GM23338 (cell line): ENCODE data around the gene MICALL1. TPM values are rescaled to one million over a fixed set of nuclear protein-coding genes. Genes with fewer than 3 reads are reported as not detected.

Experiments
- ATAC-seq: fragments of 200-7000 bp; cut with Tn5 transposase; 3 replicates; pipeline ENCODE4 v1.9.1; 2020
- DNase-seq: peaks from one replicate; pipeline ENCODE4 v3.0.0-alpha.2; 2015; ENCODE audit warnings: low spot score
- H2AFZ ChIP-seq: fragments of 200-600 bp; sonication (generic); 2 replicates; pipeline ENCODE4 v1.8.0; 2016; ENCODE audit warnings: antibody characterized with exemption, mild to moderate bottlenecking, moderate library complexity
- H3F3A ChIP-seq: fragments of 200-600 bp; sonication (generic); replicated peaks from 2 replicates; pipeline ENCODE4 v1.8.0; 2017; ENCODE audit warnings: antibody characterized with exemption, mixed run types, low read depth
- H3K27ac ChIP-seq: fragments of 200-600 bp; sonication (generic); 2 replicates; pipeline ENCODE4 v1.6.1; 2016; ENCODE audit warnings: low read depth
- H3K27me3 ChIP-seq: fragments of 200-600 bp; sonication (generic); 2 replicates; pipeline ENCODE4 v1.8.0; 2016; ENCODE audit warnings: mild to moderate bottlenecking, mixed run types, moderate library complexity; ENCODE audit not compliant: insufficient read depth
- H3K36me3 ChIP-seq: fragments of 200-600 bp; sonication (generic); 2 replicates; pipeline ENCODE4 v1.8.0; 2016; ENCODE audit warnings: mild to moderate bottlenecking; ENCODE audit not compliant: insufficient read depth
- H3K4me1 ChIP-seq: fragments of 200-600 bp; sonication (generic); 2 replicates; pipeline ENCODE4 v1.8.0; 2016; ENCODE audit warnings: mild to moderate bottlenecking, moderate library complexity; ENCODE audit not compliant: insufficient read depth
- H3K4me2 ChIP-seq: fragments of 200-600 bp; sonication (generic); 2 replicates; pipeline ENCODE4 v1.7.1; 2017; ENCODE audit warnings: mixed run types
- H3K4me3 ChIP-seq: fragments of 200-600 bp; sonication (generic); 2 replicates; pipeline ENCODE4 v1.6.1; 2016; ENCODE audit warnings: mixed run types
- H3K79me2 ChIP-seq: fragments of 200-600 bp; sonication (generic); replicated peaks from 2 replicates; pipeline ENCODE4 v1.8.0; 2017; ENCODE audit warnings: mild to moderate bottlenecking; ENCODE audit not compliant: insufficient read depth
- H3K9me2 ChIP-seq: fragments of 200-600 bp; sonication (generic); 2 replicates; pipeline ENCODE4 v1.8.0; 2017; ENCODE audit not compliant: insufficient read depth
- H4K20me1 ChIP-seq: fragments of 200-600 bp; sonication (generic); replicated peaks from 2 replicates; pipeline ENCODE4 v1.8.0; 2017; ENCODE audit warnings: mild to moderate bottlenecking; ENCODE audit not compliant: insufficient read depth
- H3K27ac Mint-ChIP-seq: 2 replicates; pipeline ENCODE4 v1.8.0; 2020; ENCODE audit warnings: inconsistent platforms, mild to moderate bottlenecking, moderate library complexity, mixed read lengths
- H3K27me3 Mint-ChIP-seq: 3 replicates; pipeline ENCODE4 v1.8.0; 2022; ENCODE audit warnings: low read depth, mild to moderate bottlenecking, moderate library complexity, mixed read lengths, inconsistent platforms; ENCODE audit not compliant: insufficient read depth, poor library complexity
- H3K36me3 Mint-ChIP-seq: 3 replicates; pipeline ENCODE4 v1.8.0; 2021; ENCODE audit warnings: low read depth, mild to moderate bottlenecking, inconsistent platforms, moderate library complexity, mixed read lengths
- H3K4me1 Mint-ChIP-seq: 3 replicates; pipeline ENCODE4 v1.8.0; 2020; ENCODE audit warnings: mild to moderate bottlenecking, inconsistent platforms, mixed read lengths
- H3K4me3 Mint-ChIP-seq: 3 replicates; pipeline ENCODE4 v1.8.0; 2021; ENCODE audit warnings: moderate library complexity, mild to moderate bottlenecking, inconsistent platforms, mixed read lengths
- H3K9me3 Mint-ChIP-seq: 3 replicates; pipeline ENCODE4 v1.8.0; 2020; ENCODE audit warnings: moderate library complexity, mild to moderate bottlenecking, inconsistent platforms, mixed read lengths
- CREB1 ChIP-seq: fragments of 250-450 bp; sonication (Bioruptor Pico); IDR thresholded peaks from 2 replicates; pipeline ENCODE4 v1.5.0; 2020; ENCODE audit warnings: low read depth, mild to moderate bottlenecking, moderate library complexity
- JUNB ChIP-seq: IDR thresholded peaks from one replicate; pipeline ENCODE4 v1.6.1; 2016; ENCODE audit warnings: antibody characterized with exemption; ENCODE audit not compliant: unreplicated experiment
- POLR2AphosphoS5 ChIP-seq: IDR thresholded peaks from 2 replicates; pipeline ENCODE4 v1.6.1; 2016; ENCODE audit warnings: antibody characterized with exemption, low read depth
- STAT1 ChIP-seq: IDR thresholded peaks from one replicate; pipeline ENCODE4 v1.6.1; 2016; ENCODE audit warnings: antibody characterized with exemption; ENCODE audit not compliant: unreplicated experiment
- ZNF114 ChIP-seq: fragments of 250-450 bp; sonication (Bioruptor Pico); IDR thresholded peaks from 2 replicates; pipeline ENCODE4 v1.5.0; 2020; ENCODE audit warnings: mild to moderate bottlenecking, moderate library complexity
- ZNF331 ChIP-seq: fragments of 250-450 bp; sonication (Bioruptor Pico); IDR thresholded peaks from 2 replicates; pipeline ENCODE4 v1.5.0; 2020; ENCODE audit warnings: low read depth, mild to moderate bottlenecking, moderate library complexity
- polyA plus RNA-seq: library from polyadenylated mRNA; unstranded; fragments of >200 nt; fragmentation: Nextera tagmentation; extraction: Ambion mirVana; gene quantifications from 2 replicates; pipeline ENCODE4 v1.2.1, GENCODE V29; 2016
- total RNA-seq: library from RNA; depleted of rRNA; stranded (reverse); fragments of >200 nt; shearing (Covaris generic); gene quantifications from 2 replicates; pipeline ENCODE4 v1.2.3, GENCODE V29; 2014
- TF ChIP-seq, protein P1 (sequence below): IDR thresholded peaks from 2 replicates; pipeline ENCODE4 v1.6.1; 2016; ENCODE audit warnings: antibody characterized with exemption
- TF ChIP-seq, protein P2 (sequence below), 2 experiments: fragments of 200-600 bp in 1 of 2; sonication (generic) in 1 of 2; conservative IDR thresholded peaks; 2 replicates each; pipeline versions ENCODE4 v1.5.1 to v1.6.1; 2016 to 2017; ENCODE audit warnings: antibody characterized with exemption in 2 of 2, low read depth in 2 of 2, mild to moderate bottlenecking in 2 of 2, moderate library complexity in 1 of 2

Gene MICALL1
- total and polyA plus RNA-seq, 2 experiments from 2014 or later, result 5.9 to 33.1 TPM

DNA sequence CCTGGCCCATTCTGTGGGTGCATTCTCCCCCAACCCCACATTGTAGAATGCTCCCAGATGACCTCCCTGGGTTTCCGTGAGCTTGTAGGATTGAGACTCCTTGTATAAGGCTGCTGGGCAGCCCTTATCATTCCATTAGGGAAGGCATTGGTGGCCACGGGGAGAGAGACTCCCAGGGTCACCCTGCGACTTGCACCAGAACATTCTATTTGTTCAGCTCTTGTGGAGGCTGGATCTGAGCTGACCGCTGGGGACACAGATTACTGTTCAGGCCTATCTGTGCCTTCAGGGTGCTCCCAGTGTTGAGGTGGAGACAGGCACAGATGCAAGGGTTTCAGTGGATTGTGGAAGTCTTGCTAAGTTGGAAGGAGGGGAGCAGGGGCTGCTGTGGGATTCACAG lies 17.8 kb downstream of the MICALL1 start:
- DNase-seq (no peak), ATAC-seq (no peak)
- Histone ChIP-seq H3K4me1 (no peaks in the 10 kb centered on the region), H2AFZ (no peak overlapping the region), H3K4me3 (no peak overlapping the region), H3K9me2 (no peaks in the 10 kb centered on the region), H3K79me2 (no peaks in the 10 kb centered on the region), H4K20me1 (no peaks in the 10 kb centered on the region), H3K27ac (no peak overlapping the region), H3K4me2 (no peak overlapping the region), H3F3A (no peaks in the 10 kb centered on the region), H3K36me3 (no peaks in the 10 kb centered on the region), H3K27me3 (no peaks in the 10 kb centered on the region)
- no peak overlapping the region for H3K27ac Mint-ChIP-seq
- no peak for TF ChIP-seq JUNB
- TF ChIP-seq ZNF331, result no peak
- TF ChIP-seq STAT1, result no peak
- TF ChIP-seq, protein P1, sequence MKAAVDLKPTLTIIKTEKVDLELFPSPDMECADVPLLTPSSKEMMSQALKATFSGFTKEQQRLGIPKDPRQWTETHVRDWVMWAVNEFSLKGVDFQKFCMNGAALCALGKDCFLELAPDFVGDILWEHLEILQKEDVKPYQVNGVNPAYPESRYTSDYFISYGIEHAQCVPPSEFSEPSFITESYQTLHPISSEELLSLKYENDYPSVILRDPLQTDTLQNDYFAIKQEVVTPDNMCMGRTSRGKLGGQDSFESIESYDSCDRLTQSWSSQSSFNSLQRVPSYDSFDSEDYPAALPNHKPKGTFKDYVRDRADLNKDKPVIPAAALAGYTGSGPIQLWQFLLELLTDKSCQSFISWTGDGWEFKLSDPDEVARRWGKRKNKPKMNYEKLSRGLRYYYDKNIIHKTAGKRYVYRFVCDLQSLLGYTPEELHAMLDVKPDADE, result no peak
- TF ChIP-seq POLR2AphosphoS5, result no peak
- TF ChIP-seq, protein P2, sequence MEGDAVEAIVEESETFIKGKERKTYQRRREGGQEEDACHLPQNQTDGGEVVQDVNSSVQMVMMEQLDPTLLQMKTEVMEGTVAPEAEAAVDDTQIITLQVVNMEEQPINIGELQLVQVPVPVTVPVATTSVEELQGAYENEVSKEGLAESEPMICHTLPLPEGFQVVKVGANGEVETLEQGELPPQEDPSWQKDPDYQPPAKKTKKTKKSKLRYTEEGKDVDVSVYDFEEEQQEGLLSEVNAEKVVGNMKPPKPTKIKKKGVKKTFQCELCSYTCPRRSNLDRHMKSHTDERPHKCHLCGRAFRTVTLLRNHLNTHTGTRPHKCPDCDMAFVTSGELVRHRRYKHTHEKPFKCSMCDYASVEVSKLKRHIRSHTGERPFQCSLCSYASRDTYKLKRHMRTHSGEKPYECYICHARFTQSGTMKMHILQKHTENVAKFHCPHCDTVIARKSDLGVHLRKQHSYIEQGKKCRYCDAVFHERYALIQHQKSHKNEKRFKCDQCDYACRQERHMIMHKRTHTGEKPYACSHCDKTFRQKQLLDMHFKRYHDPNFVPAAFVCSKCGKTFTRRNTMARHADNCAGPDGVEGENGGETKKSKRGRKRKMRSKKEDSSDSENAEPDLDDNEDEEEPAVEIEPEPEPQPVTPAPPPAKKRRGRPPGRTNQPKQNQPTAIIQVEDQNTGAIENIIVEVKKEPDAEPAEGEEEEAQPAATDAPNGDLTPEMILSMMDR (conservative IDR thresholded peaks at IDR 0.05; ENCODE audit: low read depth in 2 of 2), result no peak
- TF ChIP-seq ZNF114, result no peak
- peaks cover 13% of the 10 kb centered on the region; the same call in 2 of the 3 replicates for H3K36me3 Mint-ChIP-seq
- no peak overlapping the region for H3K4me3 Mint-ChIP-seq
- H3K9me3 Mint-ChIP-seq, result no peaks in the 10 kb centered on the region
- H3K27me3 Mint-ChIP-seq, result peaks cover 4% of the 10 kb centered on the region
- H3K4me1 Mint-ChIP-seq, result no peaks in the 10 kb centered on the region

DNA sequence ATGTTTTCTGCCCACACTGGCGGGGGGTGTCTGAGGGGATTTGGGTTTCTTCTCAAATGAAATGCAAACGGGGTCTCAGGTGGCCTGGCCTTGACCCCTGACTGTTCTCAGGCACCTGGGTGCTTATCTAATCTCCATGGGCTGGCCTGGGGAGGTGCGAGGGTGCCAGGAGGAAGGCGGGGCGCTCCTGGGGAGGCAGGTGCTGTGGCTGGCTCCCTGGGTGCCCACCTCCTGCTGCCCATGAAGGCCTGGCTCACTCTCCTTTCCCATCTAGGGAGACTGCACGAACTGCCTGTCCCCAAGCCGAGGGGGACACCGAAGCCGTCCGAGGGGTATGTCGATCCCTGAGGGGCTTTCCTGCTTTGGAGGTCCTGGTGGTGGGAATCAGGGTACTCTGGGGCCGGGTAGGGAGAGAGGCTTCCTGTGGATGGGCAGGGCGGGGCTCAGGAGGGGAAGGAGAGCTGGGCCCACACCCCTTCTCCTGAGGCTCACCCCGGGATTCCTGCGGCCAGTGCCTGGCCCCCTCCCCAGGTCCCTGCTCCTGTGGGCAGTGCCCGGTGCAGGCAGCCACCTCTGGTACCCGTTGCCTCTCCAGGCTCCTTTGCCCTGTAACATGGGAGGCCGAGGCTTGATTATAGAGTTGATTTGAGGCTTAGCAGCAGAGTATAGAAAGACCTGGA lies 18.4 kb downstream of the MICALL1 start:
- peaks cover 13% of the 10 kb centered on the region; the same call in 2 of the 3 replicates for H3K36me3 Mint-ChIP-seq
- ATAC-seq, result no peak
- H3K27me3 Mint-ChIP-seq, result peaks cover 4% of the 10 kb centered on the region
- TF ChIP-seq CREB1 (CRISPR knock-in tag) (no peak), STAT1 (no peak)
- no peak overlapping the region for H3K4me3 ChIP-seq
- no peak overlapping the region for H3K4me3 Mint-ChIP-seq
- H3K9me3 Mint-ChIP-seq, result no peaks in the 10 kb centered on the region
- no peak overlapping the region for H3K27ac Mint-ChIP-seq
- no peaks in the 10 kb centered on the region for H3K9me2 ChIP-seq
- no peaks in the 10 kb centered on the region for H3K27me3 ChIP-seq
- H3K4me2 ChIP-seq, result no peak overlapping the region
- H2AFZ ChIP-seq, result no peak overlapping the region
- H3K36me3 ChIP-seq, result no peaks in the 10 kb centered on the region
- H3K4me1 ChIP-seq, result no peaks in the 10 kb centered on the region
- H3F3A ChIP-seq, result no peaks in the 10 kb centered on the region
- H3K27ac ChIP-seq, result no peak overlapping the region
- H4K20me1 ChIP-seq, result no peaks in the 10 kb centered on the region
- H3K79me2 ChIP-seq, result no peaks in the 10 kb centered on the region
- H3K4me1 Mint-ChIP-seq, result no peaks in the 10 kb centered on the region
- no peak for DNase-seq
